Activated CD8-positive, alpha-beta memory T cell treated with anti-CD3 and anti-CD28 coated beads for 48 hours (primary cell): ENCODE measurements around the gene OR10G3.
"Not testable (repeated sequence)": the region's sequence is repeated elsewhere in the genome, so short reads cannot be mapped to it uniquely, and the experiment has no call there.

ENCODE experiments used
- DNase-seq, 3 experiments: peaks; one replicate each; pipeline ENCODE4 v3.0.0-alpha.2; 2020; ENCODE audit warnings: low read depth in 2 of 3, low spot score in 2 of 3

The OR10G3 gene, protein sequence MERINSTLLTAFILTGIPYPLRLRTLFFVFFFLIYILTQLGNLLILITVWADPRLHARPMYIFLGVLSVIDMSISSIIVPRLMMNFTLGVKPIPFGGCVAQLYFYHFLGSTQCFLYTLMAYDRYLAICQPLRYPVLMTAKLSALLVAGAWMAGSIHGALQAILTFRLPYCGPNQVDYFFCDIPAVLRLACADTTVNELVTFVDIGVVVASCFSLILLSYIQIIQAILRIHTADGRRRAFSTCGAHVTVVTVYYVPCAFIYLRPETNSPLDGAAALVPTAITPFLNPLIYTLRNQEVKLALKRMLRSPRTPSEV

DNA sequence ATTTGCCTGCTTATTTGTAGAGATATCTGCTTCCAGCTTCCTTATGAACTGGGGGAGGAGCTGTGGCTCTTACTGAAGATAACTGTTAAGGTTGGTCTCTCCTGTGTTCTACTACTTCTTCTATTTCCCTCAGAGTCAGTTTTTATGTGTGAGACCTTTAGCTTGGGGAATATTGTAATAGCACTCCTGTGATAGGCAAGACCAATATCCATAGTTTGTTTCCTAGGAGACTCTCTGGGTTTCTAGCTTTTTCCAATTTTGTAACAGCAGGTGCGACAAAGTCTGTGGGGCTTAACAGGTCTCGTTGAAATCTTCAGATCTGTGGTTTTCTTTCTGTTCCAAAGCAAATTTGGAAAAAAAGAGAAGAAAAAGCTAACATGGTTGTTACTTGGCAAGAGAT is at the start of gene OR10G3:
OR10G3 (minus strand) TSS at position 101 of the 400 bp plus-strand sequence. CDS start 9,332 bp downstream, outside the sequence.
- DNase-seq, result no peak

DNA sequence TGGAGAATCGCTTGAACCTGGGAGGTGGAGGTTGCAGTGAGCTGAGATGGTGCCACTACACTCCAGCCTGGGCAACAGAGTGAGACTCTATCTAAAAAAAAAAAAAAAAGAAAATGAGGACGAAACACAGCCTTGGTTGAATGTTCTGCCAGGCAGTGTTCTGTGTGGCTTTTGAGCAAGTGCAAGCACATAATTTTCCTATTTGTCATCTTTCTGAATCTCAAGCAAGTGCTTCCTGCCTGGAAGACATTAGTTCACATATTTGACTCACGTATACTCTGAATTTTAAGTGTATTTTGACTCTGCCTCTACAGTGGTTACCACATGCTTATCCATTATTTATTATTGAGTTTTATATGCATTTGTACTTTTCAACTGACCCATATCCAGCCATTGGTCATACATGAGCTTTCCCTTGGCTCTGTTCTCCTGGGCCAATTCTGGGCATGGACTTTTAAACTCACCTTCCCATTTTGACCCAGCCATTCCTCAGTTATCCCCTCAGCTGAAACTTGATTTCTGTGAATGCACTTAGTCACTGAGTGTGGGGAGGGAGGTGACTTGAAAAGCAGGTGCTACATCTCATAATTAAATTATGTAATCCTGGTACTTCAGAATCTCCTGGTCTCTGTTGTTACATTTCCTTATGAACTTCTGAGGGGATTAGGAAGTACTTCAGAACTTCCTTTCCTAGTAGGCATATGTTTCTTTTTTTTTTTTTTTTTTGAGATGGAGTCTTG is 46.8 kb upstream of the OR10G3 start:
- DNase-seq, result no peak

GRCh38 chr14:21617614-21618013 is 37.7 kb upstream of the OR10G3 start:
- DNase-seq, result no peak

DNA sequence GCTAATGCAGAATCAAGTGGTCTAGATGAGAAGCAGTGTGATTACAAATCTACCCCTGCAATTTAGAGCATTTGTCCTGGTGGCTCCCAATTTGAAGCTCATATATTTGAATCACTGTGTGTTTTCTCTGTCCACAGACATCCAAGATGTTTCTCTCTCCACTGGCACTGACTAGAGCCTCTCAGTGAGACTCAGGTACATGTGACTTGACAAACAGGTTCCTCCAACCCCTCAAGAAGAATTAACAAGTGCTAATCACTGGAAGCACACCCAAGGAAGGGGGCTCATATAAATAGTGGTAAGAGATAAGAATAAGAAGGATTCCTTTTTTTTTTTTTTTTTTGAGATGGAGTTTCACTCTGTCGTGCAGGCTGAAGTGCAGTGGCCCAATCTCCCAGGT is 34.4 kb upstream of the OR10G3 start:
- DNase-seq, result no peak

DNA sequence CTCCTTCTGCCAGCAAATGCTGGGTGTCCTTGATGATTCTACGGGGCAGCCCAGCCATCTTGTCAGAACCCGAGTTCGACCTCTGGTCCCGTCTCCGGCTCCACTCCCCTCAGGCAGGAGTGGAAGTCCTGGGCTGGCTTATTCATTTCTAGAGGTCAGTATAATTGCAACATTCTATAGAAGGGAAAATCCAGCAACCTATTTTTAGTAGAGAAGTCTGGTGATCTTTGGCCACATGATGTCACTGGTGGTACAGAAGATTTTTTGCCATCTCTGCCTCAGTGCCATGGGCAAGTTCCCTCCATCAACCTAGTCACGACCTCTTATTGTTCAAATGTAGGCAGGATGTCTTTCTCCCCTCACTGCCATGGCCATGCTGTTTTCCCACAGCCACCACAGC is 32.4 kb upstream of the OR10G3 start:
- DNase-seq, result no peak

- DNase-seq, result not testable (repeated sequence)
Measured at GRCh38 chr14:21602181-21602580, 22.3 kb upstream of the OR10G3 start.

DNA sequence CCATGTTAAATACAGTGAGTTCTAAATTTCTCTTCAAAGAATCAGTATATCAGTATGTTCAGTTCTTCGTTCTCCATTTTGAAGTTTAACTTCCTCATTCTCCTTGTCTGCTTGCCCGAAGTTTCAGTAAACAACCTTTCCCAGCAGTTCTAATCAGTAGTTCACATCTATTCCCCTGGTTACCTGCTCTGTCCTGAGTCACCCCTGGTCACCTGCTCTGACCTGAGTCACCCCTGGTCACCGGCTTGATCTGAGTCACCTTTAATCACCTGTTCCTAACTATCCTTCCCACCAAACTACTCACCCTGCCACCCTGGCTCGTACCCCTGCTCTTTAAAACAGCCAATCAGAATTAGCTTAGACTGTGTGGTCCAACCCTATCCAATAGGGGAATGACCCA is 9.4 kb upstream of the OR10G3 start:
- DNase-seq, result no peak

- DNase-seq, result no peak
Measured at GRCh38 chr14:21575661-21576060, 4.2 kb downstream of the OR10G3 start.

GRCh38 chr14:21572604-21573003 is 7.3 kb downstream of the OR10G3 start:
- DNase-seq, result no peak

- DNase-seq, result no peak
Measured at GRCh38 chr14:21558703-21559170, 21.1 kb downstream of the OR10G3 start.

DNA sequence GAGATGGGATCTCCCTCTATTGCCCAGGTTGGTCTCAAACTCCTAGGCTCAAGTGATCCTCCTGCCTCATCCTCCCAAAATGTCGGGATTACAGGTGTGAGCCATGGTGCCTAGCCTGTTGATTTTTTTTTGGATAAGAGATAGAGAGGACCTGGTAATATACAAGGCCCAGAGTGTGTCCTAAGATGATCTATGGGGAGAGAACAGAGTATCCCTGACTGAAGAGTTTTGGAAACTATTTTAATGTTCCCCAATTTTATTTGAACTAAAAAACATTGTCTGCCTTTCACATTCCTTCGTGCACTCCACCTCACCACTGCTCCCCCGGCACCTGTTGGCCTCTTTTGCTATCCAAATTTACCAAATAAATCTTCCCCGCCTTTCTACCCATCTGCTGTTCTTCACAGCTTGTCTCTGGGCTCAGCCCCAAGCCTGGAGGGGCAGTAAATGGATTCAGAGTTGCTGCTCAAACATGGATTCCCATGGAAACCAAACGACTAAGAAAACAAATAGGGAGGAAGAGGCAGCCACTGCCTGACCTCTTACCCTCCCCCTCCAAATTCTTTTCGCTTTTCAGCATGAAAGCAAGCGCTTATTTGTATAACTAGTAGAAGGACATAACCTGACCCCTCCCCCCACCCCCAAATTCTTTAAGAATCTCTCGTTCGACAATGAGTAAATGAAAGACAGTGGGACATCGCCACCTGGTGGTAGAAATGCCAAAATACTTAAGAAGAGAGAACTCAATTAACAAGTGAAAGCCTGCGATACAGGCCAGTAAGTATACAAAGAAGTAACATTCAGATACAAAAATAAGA is 22.6 kb downstream of the OR10G3 start:
- DNase-seq, result peak; percentile 12 to 57 (median 25)

GRCh38 chr14:21556378-21557083 is 23.3 kb downstream of the OR10G3 start:
- no peak for DNase-seq

GRCh38 chr14:21553266-21553665 is 26.6 kb downstream of the OR10G3 start:
- no peak for DNase-seq

GRCh38 chr14:21544588-21544987 is 35.3 kb downstream of the OR10G3 start:
- DNase-seq, result not testable (repeated sequence)

DNA sequence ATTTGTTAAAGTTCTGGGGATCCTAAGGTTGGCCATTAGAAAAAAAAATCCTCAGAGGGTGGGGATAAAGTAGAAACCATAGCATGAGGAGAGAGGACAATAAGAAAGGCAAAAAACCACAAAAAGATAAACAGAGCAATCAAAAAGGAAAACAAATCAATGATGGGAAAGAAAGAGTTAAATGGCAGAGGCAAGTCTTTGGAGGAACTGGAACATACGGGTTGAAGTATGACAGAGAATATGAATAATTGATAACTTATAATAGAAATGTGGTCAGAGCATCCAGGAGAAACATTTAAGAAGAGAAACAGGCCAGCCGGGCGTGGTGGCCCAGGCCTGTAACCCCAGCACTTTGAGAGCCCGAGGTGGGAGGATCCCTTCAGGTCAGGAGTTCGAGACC is 35.9 kb downstream of the OR10G3 start:
- DNase-seq, result no peak

DNA sequence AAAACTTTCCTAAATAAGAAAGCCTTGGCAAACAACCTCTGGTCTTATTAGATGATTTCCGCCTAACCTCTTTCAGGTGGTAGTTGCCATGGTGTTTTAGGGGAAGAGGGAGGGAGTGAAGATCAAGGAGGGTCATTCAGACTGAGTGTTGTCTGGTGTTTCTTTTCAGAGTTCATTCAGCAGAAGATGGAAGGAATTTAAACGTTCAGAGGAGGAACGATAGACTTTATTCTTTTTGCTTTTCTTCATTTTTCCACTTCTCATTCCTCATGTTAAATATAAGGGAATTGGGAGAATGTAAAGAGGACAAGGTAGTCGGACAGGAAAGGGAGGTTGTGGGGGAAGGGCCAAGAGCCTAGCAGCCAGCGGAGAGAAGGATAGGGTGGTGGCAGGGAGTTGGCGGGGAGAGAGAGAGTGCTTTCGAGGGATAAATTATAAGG is 36.3 kb downstream of the OR10G3 start:
- no peak for DNase-seq

DNA sequence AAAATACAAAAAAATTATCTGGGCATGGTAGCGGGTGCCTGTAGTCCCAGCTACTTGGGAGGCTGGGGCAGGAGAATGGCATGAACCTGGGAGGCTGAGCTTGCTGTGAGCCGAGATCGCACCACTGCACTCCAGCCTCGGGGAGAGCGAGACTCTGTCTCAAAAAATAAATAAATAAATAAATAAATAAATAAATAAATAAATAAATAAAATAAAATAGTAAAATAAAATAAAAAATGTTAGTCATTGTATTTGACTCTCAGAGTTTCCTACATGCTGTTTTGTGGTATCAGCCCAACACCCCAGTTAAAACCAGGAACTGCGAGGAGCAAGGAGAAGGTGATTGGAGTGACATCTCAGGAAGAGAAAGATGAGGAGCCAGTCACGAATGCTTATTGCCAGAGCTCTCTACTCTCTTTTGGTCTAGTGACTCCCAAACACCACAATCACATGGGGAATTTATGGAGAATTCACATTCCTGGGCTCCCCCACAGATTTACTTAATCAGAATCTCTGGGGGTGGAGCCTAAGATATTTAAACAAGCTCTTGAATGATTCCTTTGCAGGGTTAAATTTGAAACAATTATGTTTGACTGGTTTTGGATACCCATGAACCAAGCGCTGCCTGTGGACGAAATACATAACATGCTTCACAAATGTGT is 38.3 kb downstream of the OR10G3 start:
- DNase-seq, result no peak

GRCh38 chr14:21539189-21539940 is 40.5 kb downstream of the OR10G3 start:
- no peak for DNase-seq

DNA sequence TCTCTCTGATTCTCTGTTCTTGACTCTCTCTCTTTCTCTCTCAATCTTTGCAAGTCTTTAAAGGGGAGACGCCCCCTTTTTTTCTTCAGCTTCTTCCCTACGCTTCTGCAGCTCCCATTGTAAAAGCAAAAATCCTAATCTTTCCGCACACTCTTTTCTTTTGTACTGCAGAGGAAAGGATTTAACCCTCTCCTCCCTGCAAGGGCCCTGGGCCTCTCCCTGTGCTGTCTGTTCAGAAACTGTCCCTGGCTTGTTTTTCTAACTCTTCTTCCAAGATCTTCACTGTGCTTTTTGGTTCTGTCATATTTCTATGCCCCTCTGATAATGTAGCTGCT is 42.8 kb downstream of the OR10G3 start:
- no peak for DNase-seq
